HG02642 (cell line): ENCODE data around the gene OSR1.
"Not testable (repeated sequence)": the region's sequence is repeated elsewhere in the genome, so short reads cannot be mapped to it uniquely, and the experiment has no call there.

Experiments
- ATAC-seq: cut with Tn5 transposase; IDR thresholded peaks from one replicate; pipeline ENCODE4 v1.9.1; 2021; ENCODE audit warnings: mild to moderate bottlenecking; ENCODE audit not compliant: unreplicated experiment, poor library complexity

The OSR1 gene

GRCh38 chr2:19358242-19359020 lies at the start of gene OSR1:
TSS of gene OSR1 (minus strand) at chr2:19358623. CDS start at chr2:19353805, 4,818 bp downstream.
- ATAC-seq, result no peak

GRCh38 chr2:19403785-19404184 lies 45.4 kb upstream of the OSR1 start:
- ATAC-seq, result no peak

GRCh38 chr2:19392191-19392590 lies 33.8 kb upstream of the OSR1 start:
- ATAC-seq, result no peak

GRCh38 chr2:19389469-19389868 lies 31.0 kb upstream of the OSR1 start:
- ATAC-seq, result not testable (repeated sequence)

- no peak for ATAC-seq
These were observed 22.1 kb upstream of the OSR1 start for GRCh38 chr2:19380532-19380931.

- no peak for ATAC-seq
These were observed 20.5 kb upstream of the OSR1 start for GRCh38 chr2:19378939-19379338.

GRCh38 chr2:19377717-19378116 lies 19.3 kb upstream of the OSR1 start:
- ATAC-seq, result no peak

- no peak for ATAC-seq
These were observed 14.9 kb upstream of the OSR1 start for GRCh38 chr2:19373352-19373751.

- ATAC-seq, result no peak
These were observed 13.7 kb upstream of the OSR1 start for GRCh38 chr2:19371996-19372582.

- ATAC-seq, result no peak
These were observed 11.0 kb upstream of the OSR1 start for GRCh38 chr2:19369341-19369955.

GRCh38 chr2:19368760-19369159 lies 10.3 kb upstream of the OSR1 start:
- ATAC-seq, result no peak

GRCh38 chr2:19367326-19367725 lies 8.9 kb upstream of the OSR1 start:
- no peak for ATAC-seq

- no peak for ATAC-seq
These were observed 6.7 kb upstream of the OSR1 start for GRCh38 chr2:19365126-19365525.

- ATAC-seq, result no peak
These were observed 5.6 kb upstream of the OSR1 start for GRCh38 chr2:19364014-19364413.

GRCh38 chr2:19363474-19363778 lies 5.0 kb upstream of the OSR1 start:
- no peak for ATAC-seq

GRCh38 chr2:19362755-19363473 lies 4.5 kb upstream of the OSR1 start:
- ATAC-seq, result peak; percentile 48

GRCh38 chr2:19362094-19362754 lies 3.8 kb upstream of the OSR1 start:
- no peak for ATAC-seq

- no peak for ATAC-seq
These were observed 3.0 kb upstream of the OSR1 start for GRCh38 chr2:19361325-19361990.

GRCh38 chr2:19360966-19361321 lies 2.5 kb upstream of the OSR1 start:
- no peak for ATAC-seq

- no peak for ATAC-seq
These were observed 2.0 kb upstream of the OSR1 start for GRCh38 chr2:19360266-19360965.
